GOT3 (cell line): ENCODE measurements around the gene TRIM44.
"Not testable (repeated sequence)": the region's sequence is repeated elsewhere in the genome, so short reads cannot be mapped to it uniquely, and the experiment has no call there.

Source experiments
- DNase-seq: peaks from one replicate; lab custom pipeline; 2025; ENCODE audit warnings: mixed read lengths; lab: John Stamatoyannopoulos, UW

The TRIM44 gene

DNA sequence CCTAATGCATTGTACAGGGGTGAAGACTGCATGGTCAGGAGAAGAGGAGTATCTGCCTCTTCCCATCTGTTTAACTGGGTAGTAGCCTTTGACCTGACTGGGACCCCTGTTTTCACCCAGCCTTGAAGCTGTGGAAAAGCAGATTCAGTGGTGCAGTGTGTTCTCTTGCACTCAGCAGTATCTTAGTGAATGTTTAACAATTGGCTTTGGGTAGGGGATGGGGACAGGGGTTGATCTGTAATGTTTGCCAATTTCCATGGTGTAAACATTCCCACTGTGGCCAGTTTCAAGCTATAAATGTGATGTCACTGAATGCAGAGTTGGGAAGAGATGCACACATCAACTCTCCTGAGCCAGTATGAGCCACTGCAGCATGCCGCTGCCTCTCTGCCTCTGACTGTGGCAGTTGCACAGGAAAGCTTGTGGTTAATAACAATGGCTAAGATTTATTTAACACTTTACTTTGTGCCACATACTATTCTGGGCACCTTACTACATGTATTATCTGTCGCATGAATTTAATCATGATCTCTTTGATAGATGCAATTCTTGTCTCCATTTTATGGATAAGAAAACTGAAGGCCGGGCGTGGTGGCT lies 28.6 kb upstream of the TRIM44 start:
- DNase-seq: no peak

DNA sequence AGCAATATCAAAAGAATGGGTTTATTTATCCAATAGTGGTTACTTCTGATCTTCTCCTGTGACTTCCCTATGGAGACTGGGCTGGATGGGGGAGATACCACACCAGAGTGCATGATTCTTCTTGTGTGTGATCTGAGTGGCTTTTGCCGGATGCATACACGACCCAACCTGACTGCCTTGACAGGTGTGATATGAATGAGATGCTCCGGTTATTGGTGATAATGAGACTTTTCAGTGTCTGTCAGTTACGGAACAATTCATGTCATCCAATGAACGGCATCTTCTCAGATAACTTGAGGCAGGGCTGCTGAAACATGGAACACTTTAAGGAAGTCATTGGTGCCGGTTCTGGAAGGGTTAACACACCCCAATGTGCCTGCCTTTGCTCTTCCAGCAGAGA lies 26.6 kb upstream of the TRIM44 start:
- DNase-seq: no peak

DNA sequence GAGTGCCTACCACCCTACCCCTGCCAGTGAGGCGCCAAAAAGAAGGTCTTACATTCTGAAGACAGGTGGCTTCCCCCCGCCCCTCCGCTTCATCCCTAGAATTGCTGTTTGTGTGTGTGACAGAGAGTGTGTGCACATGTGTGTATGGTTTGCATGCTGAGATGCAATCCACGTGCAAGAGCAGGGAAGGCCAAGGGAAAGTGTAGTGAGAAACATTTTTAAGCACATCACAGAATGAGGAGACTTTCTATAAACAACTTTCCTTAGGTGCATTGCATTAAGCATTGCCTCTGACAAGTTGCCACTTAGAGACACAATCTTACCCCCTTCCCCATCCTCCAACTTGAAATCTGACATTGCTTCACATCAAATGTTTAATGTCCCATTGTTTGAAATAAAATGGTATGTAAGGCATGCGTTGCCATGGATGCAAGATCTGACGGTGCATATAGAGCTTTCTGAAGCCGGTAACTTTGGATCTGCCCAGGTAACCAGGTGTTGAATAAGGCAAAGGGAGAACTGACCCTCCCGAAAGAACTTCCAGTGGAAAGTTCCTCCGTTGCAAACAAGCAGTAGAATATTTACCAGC lies 22.9 kb upstream of the TRIM44 start:
- DNase-seq: no peak

DNA sequence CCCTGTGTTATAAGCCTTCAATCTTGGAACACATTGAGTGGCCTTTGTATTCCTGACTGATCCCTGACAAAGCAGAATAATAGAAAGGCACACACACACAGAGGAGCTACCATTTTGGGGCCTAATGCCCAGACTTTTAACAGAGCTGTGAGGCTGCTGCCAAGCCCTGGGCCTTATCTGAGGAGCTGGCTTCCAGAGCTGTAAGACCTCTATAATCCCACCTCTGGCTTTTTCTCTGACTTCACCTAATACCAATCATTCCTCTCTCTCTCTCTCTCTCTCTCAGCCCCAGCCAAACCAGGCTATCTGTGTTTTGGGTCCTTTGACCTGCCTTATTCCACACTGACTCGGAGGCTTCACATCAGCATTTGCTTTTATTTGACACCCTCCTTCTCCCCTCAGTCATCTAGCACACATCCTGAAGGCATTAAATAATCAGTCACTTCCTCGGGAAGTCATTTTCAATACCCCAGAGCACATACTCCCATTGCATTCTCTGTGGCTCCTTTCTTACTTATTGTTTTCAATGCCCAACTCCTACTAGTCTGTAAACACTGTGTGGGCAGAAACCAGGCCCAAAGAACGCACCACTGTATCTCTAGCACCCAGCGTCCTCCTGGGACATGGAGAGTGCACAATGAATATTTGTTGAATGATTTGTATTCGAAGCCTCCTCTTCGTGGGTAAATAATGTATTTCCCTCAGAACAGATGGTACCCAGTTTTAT lies 21.2 kb upstream of the TRIM44 start:
- DNase-seq: no peak

DNA sequence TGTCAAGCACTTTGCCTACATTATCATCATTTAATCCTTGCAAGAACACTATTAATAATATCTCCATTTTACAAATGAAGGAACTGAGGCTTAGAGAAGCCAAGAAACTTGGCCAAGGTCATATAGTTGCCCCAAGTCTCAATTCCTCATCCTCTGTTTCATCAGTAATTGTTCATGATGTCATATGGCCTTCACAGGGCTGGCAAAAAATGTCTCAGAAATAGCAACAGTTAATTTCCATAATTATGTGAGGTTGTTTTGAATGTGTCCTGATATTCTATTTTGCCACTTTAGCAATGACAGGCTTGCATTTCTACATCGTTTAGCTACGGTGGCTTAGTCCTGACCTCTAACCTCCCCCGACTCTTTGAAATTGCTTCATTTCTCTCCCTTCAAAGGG lies 20.6 kb upstream of the TRIM44 start:
- no peak for DNase-seq

DNA sequence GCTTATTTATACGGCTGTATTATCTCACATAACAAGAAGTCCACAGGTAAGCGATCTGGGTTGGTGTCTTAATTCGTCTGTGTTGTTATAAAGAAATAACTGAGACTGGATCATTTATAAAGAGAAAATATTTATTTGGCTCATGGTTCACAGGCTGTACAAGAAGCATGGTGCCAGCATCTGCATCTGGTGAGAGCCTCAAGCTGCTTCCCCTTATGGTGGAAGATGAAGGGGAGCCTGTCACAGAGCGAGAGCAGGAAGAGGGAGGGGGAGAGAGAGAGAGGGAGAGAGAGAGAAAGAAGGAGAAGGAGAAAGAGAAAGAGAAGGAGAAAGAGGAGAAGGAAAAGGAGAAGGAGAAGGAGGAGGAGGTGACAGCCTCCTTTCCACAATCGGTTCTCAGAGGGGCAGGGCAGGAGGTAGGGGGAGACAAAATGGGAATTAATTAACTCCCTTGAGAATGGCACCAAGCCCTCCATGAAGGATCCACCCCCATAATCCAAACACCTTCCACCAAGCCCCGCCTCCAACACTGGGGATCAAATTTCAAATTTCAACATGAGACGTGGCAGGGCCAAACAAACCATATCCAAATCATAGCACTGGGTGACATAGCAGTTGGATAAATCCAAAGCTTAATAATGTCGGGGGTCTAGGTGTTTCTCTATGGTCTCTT lies 15.0 kb upstream of the TRIM44 start:
- no peak for DNase-seq

DNA sequence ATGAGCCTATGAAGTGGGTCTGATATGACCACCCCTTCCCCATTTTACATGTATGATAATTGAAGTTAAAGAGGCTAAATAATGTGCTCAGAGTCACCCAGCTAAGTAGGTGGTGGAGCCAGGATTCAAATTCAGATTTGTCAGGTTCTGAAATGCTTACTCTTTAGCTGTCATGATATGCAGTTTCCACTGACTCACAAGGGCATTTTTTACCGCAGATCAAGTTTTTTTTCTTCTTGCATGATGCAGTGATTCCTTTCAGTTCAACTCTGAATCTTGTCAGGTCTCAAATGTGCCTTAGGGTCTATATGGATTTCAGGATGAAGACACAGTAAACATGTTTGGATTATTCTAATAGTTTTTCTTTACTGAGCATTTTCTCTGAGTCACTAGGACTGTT lies 12.6 kb upstream of the TRIM44 start:
- DNase-seq: no peak

DNA sequence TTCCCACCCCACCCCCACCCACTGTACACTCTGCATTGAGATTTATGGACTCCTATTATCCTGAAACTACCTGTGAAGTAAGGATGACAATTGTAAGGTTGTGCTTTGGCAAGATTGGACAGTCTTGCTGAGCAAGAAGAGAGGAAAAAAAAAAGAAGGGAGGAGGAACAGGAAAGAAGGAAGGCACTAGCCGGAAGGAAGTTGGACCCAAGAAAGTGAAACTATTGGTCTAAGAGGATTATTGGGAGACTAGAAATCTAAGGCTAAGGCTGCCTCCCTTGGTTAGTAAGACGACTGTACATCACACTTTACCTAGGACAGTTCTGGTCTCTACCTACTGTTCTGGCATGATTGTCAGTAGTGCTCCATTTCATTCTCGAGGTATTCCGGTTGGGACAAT lies 12.1 kb upstream of the TRIM44 start:
- DNase-seq: no peak

DNA sequence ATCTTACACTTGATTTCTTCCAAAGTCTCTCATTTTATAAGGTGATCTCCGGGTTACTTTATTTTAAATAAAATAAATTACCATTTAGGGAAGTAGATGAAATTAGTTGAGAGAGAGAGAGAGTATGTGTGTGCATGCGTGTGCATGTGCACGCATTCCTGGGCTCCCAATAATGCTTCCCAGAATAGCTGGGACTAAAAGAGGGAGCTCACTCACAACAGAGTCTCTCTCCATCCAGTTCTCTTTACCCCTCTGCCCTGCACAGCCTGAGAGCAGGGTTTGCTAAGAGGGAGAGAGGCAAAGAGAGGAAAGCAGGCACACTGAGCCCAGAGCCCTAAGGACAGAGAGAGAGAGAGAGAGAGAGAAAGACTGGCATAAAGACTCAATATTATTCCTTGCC lies 11.3 kb upstream of the TRIM44 start:
- DNase-seq: no peak

DNA sequence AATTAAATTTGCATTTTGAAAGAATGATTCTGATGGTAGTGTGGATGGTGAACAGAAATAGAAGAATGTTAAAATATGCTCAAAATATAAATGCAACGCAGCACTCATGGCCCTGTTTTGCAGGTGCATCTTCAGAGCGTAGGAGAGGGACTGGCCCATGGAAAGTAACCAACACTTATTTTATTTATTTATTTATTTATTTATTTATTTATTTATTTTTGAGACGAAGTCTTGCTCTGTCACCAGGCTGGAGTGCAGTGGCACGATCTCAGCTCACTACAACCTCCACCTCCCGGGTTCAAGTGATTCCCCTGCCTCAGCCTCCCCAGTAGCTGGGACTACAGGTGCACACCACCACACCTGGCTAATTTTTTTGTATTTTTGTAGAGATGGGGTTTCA lies 9.8 kb upstream of the TRIM44 start:
- DNase-seq: not testable (repeated sequence)

DNA sequence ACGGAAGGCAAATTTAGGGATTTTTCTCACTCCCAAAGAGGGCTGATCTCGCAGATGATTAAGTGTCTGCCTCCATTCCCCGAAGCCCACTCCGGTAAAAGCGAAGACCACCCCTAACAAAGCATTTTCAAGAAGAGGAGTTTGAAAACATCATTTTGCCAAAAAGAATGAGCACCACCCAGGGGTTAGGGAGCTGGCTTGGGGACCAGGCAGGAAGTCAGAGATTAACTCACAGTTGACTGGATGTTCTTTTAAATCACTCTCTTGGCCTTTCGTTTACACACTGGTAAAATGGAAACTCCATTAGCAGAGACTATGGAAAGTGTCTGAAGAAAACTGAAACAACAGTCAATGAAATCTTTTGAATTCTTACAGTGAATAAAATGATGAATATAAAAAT lies 7.9 kb upstream of the TRIM44 start:
- DNase-seq: no peak

DNA sequence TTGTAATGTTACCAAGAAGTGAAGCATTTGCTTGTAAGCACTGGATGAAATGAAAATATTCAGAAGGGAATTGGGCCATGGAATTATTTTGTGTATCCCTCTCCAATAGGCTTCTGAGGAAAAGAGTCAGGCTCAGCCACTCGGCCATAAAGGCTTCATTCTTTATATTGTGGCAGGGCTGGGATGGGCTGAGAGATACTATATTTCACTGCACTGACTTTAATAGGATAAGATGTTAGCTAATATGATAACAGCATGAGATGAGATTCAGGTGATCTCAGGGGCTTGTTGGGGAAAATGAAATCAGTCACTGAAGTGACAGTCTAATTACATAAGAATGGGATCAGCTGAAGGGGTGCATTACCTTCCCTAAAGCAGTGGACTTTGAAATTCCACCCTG lies 7.3 kb upstream of the TRIM44 start:
- no peak for DNase-seq

DNA sequence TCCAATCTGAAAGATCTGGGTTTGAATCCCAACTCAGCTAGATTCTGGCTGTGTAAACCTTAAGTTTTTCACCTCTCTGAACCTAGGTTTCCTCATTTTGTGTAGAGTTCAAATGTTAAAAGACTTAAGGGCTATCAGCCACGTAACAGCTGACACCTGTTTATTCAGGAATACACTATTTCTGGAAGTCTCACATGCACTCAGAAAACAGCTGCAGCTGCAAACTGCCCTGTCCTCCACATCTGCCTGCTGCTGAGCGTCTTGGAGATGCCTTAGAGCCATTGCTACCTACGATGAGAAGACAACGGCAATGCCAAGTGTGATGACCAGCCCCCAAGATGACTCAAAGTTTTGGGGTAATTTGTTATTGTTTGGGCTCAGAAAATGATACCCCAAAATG lies 6.7 kb upstream of the TRIM44 start:
- DNase-seq: no peak

DNA sequence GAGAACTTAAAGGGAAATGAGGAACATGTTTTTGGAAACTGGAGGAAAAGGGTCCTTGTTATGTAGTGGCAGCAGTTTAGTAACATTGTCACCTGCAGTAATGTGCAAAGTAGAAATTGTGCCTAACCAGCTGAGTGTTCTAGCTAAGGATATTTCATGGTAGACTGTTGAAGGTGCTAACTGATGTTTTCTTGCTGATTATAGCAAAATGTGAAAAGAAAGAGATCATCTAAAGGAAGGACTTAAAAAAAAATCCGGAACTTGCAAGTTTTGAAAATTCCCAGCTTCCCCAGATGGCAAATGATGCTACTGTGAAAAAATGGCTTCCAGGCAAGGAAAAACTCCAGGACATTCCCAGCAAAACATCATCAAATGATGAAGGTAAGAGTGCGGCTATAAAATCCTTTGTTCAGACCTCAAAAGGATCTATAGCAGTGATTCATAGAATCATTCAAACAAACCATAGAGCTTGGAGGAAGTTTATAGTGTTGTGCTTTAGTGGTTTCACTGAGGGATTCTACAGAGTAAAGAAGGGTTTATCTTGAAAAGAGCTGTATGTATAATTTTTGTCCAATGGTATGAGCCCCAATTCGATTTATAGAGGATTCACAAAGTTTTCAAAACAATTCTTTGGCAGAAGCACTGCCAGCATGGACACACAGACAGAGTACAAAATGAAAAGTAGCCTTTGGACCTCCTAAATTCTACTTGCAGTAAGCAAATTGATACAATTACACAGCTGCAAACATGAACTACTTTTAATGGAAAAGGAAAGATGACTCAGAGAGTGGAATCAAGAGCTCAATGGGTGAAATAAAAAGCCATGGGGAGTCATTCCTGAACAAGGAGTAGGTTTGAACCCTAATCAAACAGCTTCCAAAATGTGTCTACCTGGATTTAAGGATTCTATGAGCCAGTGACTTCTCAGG lies 4.3 kb upstream of the TRIM44 start:
- DNase-seq: no peak

DNA sequence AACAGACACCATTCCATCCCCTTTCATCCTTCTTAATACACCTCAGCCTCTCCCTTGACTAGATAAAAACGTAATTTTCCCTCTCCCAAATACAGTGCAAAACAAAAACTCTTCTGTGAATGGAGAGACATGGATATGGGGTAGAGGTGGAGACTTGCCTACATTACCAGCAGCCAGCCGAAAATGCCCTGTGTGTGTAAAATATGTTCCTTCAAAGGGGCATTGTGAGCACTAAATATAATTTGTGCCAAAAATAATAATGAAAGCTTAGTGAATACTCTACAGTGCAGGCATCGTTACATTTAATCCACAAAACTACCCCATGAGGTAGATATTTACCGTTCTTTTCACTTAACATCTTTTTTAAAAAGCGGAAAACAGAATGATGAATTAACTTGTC lies 1.0 kb upstream of the TRIM44 start:
- DNase-seq: no peak

DNA sequence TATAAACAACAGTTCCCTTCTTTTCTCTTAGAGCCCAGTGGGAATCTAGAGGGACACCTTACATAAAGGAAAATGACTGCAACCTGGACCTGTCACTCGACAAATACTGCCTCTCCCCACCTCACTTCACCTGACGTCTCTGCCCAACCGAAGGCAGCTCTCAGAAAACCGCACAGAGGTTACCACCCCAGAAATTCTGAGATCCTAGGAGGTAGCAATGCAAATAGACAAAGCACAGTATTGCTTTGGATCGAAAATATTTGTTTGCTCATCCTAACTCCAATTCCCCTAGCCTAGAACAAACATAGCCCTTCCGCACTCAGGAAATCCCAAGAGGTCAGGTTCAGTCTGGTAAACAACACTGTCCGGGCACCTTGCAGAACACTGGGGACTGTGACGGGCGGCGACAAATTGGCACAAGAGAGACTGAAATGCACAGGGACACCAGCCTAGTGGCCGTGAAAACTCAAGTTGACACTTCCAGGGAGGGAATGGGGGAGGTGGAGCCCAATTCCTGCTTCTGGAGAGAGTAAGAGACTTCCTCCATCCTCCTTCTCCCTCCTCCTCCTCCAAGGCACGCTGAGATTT lies 420 bp upstream of the TRIM44 start:
- no peak for DNase-seq

DNA sequence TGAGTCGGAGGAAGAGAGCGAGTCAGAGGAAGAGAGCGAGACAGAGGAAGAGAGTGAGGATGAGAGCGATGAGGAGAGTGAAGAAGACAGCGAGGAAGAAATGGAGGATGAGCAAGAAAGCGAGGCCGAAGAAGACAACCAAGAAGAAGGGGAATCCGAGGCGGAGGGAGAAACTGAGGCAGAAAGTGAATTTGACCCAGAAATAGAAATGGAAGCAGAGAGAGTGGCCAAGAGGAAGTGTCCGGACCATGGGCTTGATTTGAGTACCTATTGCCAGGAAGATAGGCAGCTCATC lies 780 bp downstream of the TRIM44 start:
- DNase-seq: no peak

DNA sequence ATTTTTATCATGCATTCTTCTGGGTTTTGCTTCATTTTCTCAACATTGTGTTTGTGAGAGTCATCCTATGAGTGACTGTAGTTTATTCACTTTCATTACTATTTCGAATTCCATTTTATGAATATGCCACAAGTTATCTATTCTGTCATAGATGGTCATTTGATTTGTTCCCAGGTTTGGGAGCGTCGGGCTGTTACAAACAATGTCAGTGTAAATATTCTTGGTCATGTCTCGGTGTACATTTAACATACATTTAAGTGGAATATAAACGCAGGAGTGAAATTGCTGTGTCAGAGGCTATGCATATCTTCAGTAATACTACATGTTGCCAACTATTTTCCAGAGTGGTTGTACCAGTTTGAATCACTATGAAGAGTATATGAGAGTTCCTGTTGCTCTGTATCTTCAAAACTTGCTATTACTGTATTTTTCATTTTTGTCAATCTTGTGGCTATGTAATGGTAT lies 2.4 kb downstream of the TRIM44 start:
- DNase-seq: no peak

DNA sequence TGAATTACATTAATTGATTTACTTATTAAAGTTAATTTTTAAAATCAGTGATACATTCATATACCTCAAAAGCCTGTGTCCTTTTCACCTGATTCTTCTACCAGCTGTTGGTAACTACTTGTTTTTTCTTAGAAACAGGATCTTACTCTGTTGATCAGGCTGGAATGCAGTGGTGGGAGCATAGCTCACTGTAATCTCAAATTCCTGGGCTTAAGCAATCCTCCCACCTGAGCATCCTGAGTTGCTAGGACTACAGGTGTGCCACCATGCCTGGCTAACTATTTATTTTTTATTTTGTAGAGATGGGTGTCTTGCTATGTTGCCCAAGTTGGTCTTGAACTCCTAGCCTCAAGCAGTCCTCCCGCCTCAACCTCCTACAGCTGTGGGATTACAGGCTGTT lies 4.7 kb downstream of the TRIM44 start:
- DNase-seq: no peak

DNA sequence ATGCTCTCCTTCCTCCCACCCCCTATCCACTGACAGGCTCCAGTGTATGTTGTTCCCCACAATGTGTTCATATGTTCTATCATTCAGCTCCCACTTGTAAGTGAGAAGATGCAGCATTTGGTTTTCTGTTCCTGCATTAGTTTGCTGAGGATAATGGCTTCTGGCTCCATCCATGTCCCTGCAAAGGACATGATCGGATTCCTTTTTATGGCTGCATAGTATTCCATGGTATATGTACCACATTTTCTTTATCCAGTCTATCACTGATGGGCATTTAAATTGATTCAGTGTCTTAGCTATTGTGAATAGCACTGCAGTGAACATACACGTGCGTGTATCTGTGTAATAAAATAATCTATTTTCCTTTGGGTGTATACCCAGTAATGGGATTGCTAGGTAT lies 5.8 kb downstream of the TRIM44 start:
- DNase-seq: not testable (repeated sequence)

DNA sequence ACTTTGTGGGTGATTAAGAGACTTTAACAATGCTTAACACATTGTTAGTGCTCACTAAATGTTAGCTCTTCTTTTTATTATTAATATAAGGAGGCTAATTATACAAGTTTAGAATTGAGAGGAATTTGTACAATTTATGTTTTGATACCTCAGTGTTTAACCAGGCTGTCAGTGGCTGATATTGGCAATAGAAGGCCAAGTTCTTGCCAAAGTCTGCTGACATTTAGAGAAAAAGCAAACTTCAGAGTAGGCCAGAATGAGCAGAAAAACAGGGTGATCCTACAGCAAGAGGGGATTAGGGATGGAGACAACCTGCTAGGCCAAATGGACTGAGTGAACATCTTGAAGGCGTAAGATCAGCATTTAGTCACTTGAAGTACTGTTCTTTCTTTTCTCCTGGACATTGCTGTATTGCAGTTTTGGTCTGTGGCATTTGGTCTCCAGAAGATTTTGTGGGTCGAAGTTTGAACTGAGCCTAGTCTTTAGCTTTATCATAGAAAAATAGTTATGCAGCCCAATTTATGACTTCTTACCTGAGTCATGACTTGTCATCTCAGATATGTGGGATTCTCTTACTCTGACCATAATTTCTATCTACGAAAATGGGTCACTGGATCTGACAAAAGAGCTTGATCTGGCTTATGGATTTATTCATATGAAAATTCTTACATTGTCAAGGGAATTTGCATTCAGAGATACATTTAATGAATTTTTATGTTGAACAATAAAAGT lies 9.0 kb downstream of the TRIM44 start:
- no peak for DNase-seq
